HepG2 (cell line): ENCODE data around the gene OR14A16.

Experiments
- CC2D1A ChIP-seq: sonication (generic); formaldehyde crosslinking; IDR thresholded peaks from 2 replicates; pipeline ENCODE4 v1.8.1; 2023; ENCODE audit warnings: mild to moderate bottlenecking, missing genetic modification reagents
- HNF4A ChIP-seq: sonication (generic); formaldehyde crosslinking; IDR thresholded peaks from 2 replicates; pipeline ENCODE4 v1.4.0; 2020; ENCODE audit warnings: missing genetic modification reagents
- STAG1 ChIP-seq: sonication (generic); formaldehyde crosslinking; IDR thresholded peaks from 2 replicates; pipeline ENCODE4 v1.4.0; 2020; ENCODE audit warnings: missing genetic modification reagents

- TF ChIP-seq HNF4A (CRISPR knock-in tag) (no peak), STAG1 (CRISPR knock-in tag) (no peak), CC2D1A (CRISPR knock-in tag) (no peak)
These were observed 21.7 kb upstream of the OR14A16 start for GRCh38 chr1:247845693-247846017.
